Neural cell (in vitro differentiated cells): ENCODE results near the gene PTEN.

ENCODE experiments used
- CTCF ChIP-seq: fragments of 450-650 bp; IDR thresholded peaks from 2 replicates; pipeline ENCODE4 v1.5.1; 2014; ENCODE audit warnings: antibody characterized with exemption, mild to moderate bottlenecking, moderate library complexity; ENCODE audit not compliant: poor library complexity, severe bottlenecking
- EP300 ChIP-seq: fragments of 450-650 bp; conservative IDR thresholded peaks from 2 replicates; pipeline ENCODE4 v1.6.1; 2014; ENCODE audit warnings: antibody characterized with exemption, mild to moderate bottlenecking, moderate library complexity; ENCODE audit not compliant: poor library complexity, severe bottlenecking
- EZH2 ChIP-seq: fragments of 200-600, 300-800 bp; shearing (Covaris generic), sonication (generic); IDR thresholded peaks from 2 replicates; pipeline ENCODE4 v1.6.1; 2014; ENCODE audit warnings: antibody characterized with exemption, low read length, borderline replicate concordance, mild to moderate bottlenecking; ENCODE audit not compliant: insufficient read depth, poor library complexity, severe bottlenecking
- MXI1 ChIP-seq: fragments of 450-650 bp; conservative IDR thresholded peaks from 2 replicates; pipeline ENCODE4 v1.6.1; 2014; ENCODE audit warnings: antibody characterized with exemption, mild to moderate bottlenecking; ENCODE audit not compliant: poor library complexity, severe bottlenecking
- POLR2AphosphoS5 ChIP-seq: IDR thresholded peaks from 2 replicates; pipeline ENCODE4 v1.6.1; 2012
- RAD21 ChIP-seq: fragments of 450-650 bp; conservative IDR thresholded peaks from 2 replicates; pipeline ENCODE4 v1.6.1; 2014; ENCODE audit warnings: antibody characterized with exemption, mild to moderate bottlenecking, moderate library complexity
- REST ChIP-seq: IDR thresholded peaks from 2 replicates; pipeline ENCODE4 v1.6.1; 2012; ENCODE audit warnings: borderline replicate concordance
- SMC3 ChIP-seq: fragments of 450-650 bp; conservative IDR thresholded peaks from 2 replicates; pipeline ENCODE4 v1.6.1; 2014; ENCODE audit warnings: antibody characterized with exemption, mild to moderate bottlenecking, moderate library complexity; ENCODE audit not compliant: poor library complexity
- TAF1 ChIP-seq: IDR thresholded peaks from 2 replicates; pipeline ENCODE4 v1.6.1; 2012; ENCODE audit warnings: low read depth

- TF ChIP-seq CTCF: no peak
- TF ChIP-seq REST: no peak
- TF ChIP-seq EP300: no peak
- TF ChIP-seq POLR2AphosphoS5: no peak
- no peak for TF ChIP-seq TAF1
- no peak for TF ChIP-seq MXI1
- no peak for TF ChIP-seq RAD21
- no peak for TF ChIP-seq EZH2
- TF ChIP-seq SMC3: no peak
These were observed 15.9 kb upstream of the PTEN start for GRCh38 chr10:87847550-87847949.
